ENCODE results near the gene PBRM1.

The PBRM1 gene

GRCh38 chr3:52568069-52568468 lies 117.6 kb downstream of the PBRM1 start:
- peak; percentile 21 for FAIRE-seq

- FAIRE-seq: no peak
Measured at GRCh38 chr3:52563984-52564383, 121.7 kb downstream of the PBRM1 start.

GRCh38 chr3:52561028-52561747 lies 124.5 kb downstream of the PBRM1 start:
- FAIRE-seq: peak; percentile 60

- FAIRE-seq: no peak
Measured at GRCh38 chr3:52558436-52558835, 127.3 kb downstream of the PBRM1 start.

GRCh38 chr3:52557011-52557960 lies 128.4 kb downstream of the PBRM1 start:
- FAIRE-seq: no peak

GRCh38 chr3:52555056-52555455 lies 130.7 kb downstream of the PBRM1 start:
- FAIRE-seq: no peak

GRCh38 chr3:52554026-52554755 lies 131.5 kb downstream of the PBRM1 start:
- no peak for FAIRE-seq

- no peak for FAIRE-seq
Measured at GRCh38 chr3:52552089-52552488, 133.6 kb downstream of the PBRM1 start.

- FAIRE-seq: no peak
Measured at GRCh38 chr3:52551118-52551517, 134.6 kb downstream of the PBRM1 start.

GRCh38 chr3:52547143-52547542 lies 138.6 kb downstream of the PBRM1 start:
- FAIRE-seq: peak; percentile 96

- FAIRE-seq: no peak
Measured at GRCh38 chr3:52546111-52546901, 139.4 kb downstream of the PBRM1 start.

GRCh38 chr3:52544937-52545336 lies 140.8 kb downstream of the PBRM1 start:
- FAIRE-seq: no peak

- FAIRE-seq: no peak
Measured at GRCh38 chr3:52541050-52541449, 144.7 kb downstream of the PBRM1 start.

GRCh38 chr3:52539010-52539653 lies 146.6 kb downstream of the PBRM1 start:
- FAIRE-seq: no peak

- no peak for FAIRE-seq
Measured at GRCh38 chr3:52537726-52538421, 147.8 kb downstream of the PBRM1 start.

GRCh38 chr3:52537165-52537620 lies 148.5 kb downstream of the PBRM1 start:
- no peak for FAIRE-seq

GRCh38 chr3:52536369-52537164 lies 149.1 kb downstream of the PBRM1 start, which contains the start of gene UQCC5:
TSS of gene UQCC5 (plus strand) at chr3:52536605. CDS start at chr3:52536756, 151 bp downstream.
- no peak for FAIRE-seq

- FAIRE-seq: no peak
Measured at GRCh38 chr3:52536112-52536368, 149.7 kb downstream of the PBRM1 start.

- FAIRE-seq: no peak
Measured at GRCh38 chr3:52535411-52536111, 150.2 kb downstream of the PBRM1 start.
